ENCODE measurements around the gene TUBB4A. TPM values are rescaled to one million over a fixed set of nuclear protein-coding genes. Genes with fewer than 3 reads are reported as not detected.

Gene TUBB4A
- total RNA-seq, 4 donors from 2014 or later: 7.8 TPM; not detected in 3

- WGBS, 2 donors: 60% methylated on average over 3 of the region's 21 CpGs; no CpG with 5 or more reads in 1 of the 2 donors
- no peak for TF ChIP-seq CTCF (IDR thresholded peaks at IDR 0.05)
- no peak for TF ChIP-seq POLR2A (IDR thresholded peaks at IDR 0.05)
- intact Hi-C loops (cut with DNase I): no loop called here
Observed at GRCh38 chr19:6466526-6467248, 35.4 kb downstream of the TUBB4A start.

GRCh38 chr19:6465663-6466062 is 36.4 kb downstream of the TUBB4A start:
- no peak for TF ChIP-seq POLR2A (IDR thresholded peaks at IDR 0.05)
- no peak for TF ChIP-seq CTCF (IDR thresholded peaks at IDR 0.05)
- no peak for DNase-seq
- WGBS, 2 donors: 87 to 94% methylated on average over 8 of the region's 8 CpGs
- intact Hi-C loops (cut with DNase I): no loop called here
- Histone ChIP-seq H3K27ac (no peak overlapping the region), H3K4me3 (peak overlapping the region in 1 of 4 donors; percentile 75), H3K36me3 (peaks cover 0 to 35% (median 0%) of the 10 kb centered on the region in 3 donors), H3K27me3 (peaks cover 0 to 26% (median 0%) of the 10 kb centered on the region in 4 donors), H3K9me3 (no peaks in the 10 kb centered on the region), H3K4me1 (peaks cover 0 to 46% (median 10%) of the 10 kb centered on the region in 3 donors)

More at GRCh38 chr19:6466526-6467248, 35.4 kb downstream of the TUBB4A start:
- peaks cover 0 to 26% (median 0%) of the 10 kb centered on the region in 4 donors for H3K27me3 ChIP-seq
- H3K4me1 ChIP-seq: peaks cover 0 to 38% (median 9%) of the 10 kb centered on the region in 3 donors
- DNase-seq: no peak
- no peak overlapping the region for H3K4me3 ChIP-seq
- no peak overlapping the region for H3K27ac ChIP-seq
- peaks cover 0 to 35% (median 0%) of the 10 kb centered on the region in 3 donors for H3K36me3 ChIP-seq
- no peaks in the 10 kb centered on the region for H3K9me3 ChIP-seq

- Histone ChIP-seq H3K9me3 (no peaks in the 10 kb centered on the region), H3K27me3 (peaks cover 0 to 26% (median 0%) of the 10 kb centered on the region in 4 donors), H3K27ac (peak overlapping the region in 3 of 4 donors; percentile 84 to 94 (median 91)), H3K4me3 (peak overlapping the region; percentile 69 to 75 (median 73)), H3K36me3 (peaks cover 0 to 35% (median 0%) of the 10 kb centered on the region in 3 donors), H3K4me1 (peaks cover 0 to 49% (median 10%) of the 10 kb centered on the region in 3 donors)
- WGBS, 2 donors: 19 to 80% methylated on average over 1 to 9 of the region's 9 CpGs
- no peak for TF ChIP-seq CTCF (IDR thresholded peaks at IDR 0.05)
- no peak for TF ChIP-seq POLR2A (IDR thresholded peaks at IDR 0.05)
- intact Hi-C loops (cut with DNase I): no loop called here
- no peak for DNase-seq
Observed at GRCh38 chr19:6465006-6465405, 37.1 kb downstream of the TUBB4A start.

- peak within 1 kb of the TSS; percentile 74 to 94 (median 88) for H3K27ac ChIP-seq
- intact Hi-C loops (cut with DNase I): no loop called here
- DNase-seq: no peak
- H3K27me3 ChIP-seq: peaks cover 0 to 26% (median 0%) of the 10 kb centered on the region in 4 donors
- peak within 1 kb of the TSS; percentile 69 to 75 (median 73) for H3K4me3 ChIP-seq
- TF ChIP-seq POLR2A (IDR thresholded peaks at IDR 0.05): peak in 3 of 4 donors; percentile 27 to 55 (median 28)
- TF ChIP-seq CTCF (IDR thresholded peaks at IDR 0.05): no peak
- peaks cover 0 to 35% (median 0%) of the 10 kb centered on the region in 3 donors for H3K36me3 ChIP-seq
- H3K9me3 ChIP-seq: no peaks in the 10 kb centered on the region
- peaks cover 0 to 56% (median 10%) of the 10 kb centered on the region in 3 donors for H3K4me1 ChIP-seq
- 0 to 5% methylated on average over 3 to 18 of the region's 65 CpGs for WGBS, 2 donors
Observed at GRCh38 chr19:6464070-6464873, 37.8 kb downstream of the TUBB4A start, which contains the start of gene CRB3. Gene CRB3 (plus strand): TSS chr19:6464271. CDS start chr19:6464702, 431 bp downstream.

All from esophagus squamous epithelium (tissue), 5 donors.